Osteocyte (in vitro differentiated cells): ENCODE measurements around the gene ITGB6. TPM values are rescaled to one million over a fixed set of nuclear protein-coding genes. Genes with fewer than 3 reads are reported as not detected.

Source experiments
- DNase-seq: peaks from one replicate; pipeline ENCODE4 v3.0.0; 2021; ENCODE audit warnings: mixed read lengths; ENCODE audit not compliant: unreplicated experiment; ENCODE audit errors: extremely low spot score
- H3K27ac Mint-ChIP-seq: one replicate; pipeline ENCODE4 v1.8.0; 2021; ENCODE audit warnings: mild to moderate bottlenecking, mixed read lengths; ENCODE audit not compliant: unreplicated experiment
- H3K27me3 Mint-ChIP-seq: one replicate; pipeline ENCODE4 v1.8.0; 2021; ENCODE audit warnings: mixed read lengths; ENCODE audit not compliant: unreplicated experiment
- H3K36me3 Mint-ChIP-seq: one replicate; pipeline ENCODE4 v1.8.0; 2021; ENCODE audit warnings: mixed read lengths; ENCODE audit not compliant: unreplicated experiment
- H3K4me1 Mint-ChIP-seq: one replicate; pipeline ENCODE4 v1.8.0; 2021; ENCODE audit warnings: mixed read lengths; ENCODE audit not compliant: unreplicated experiment
- H3K4me3 Mint-ChIP-seq: one replicate; pipeline ENCODE4 v1.8.0; 2021; ENCODE audit warnings: mild to moderate bottlenecking, moderate library complexity, mixed read lengths; ENCODE audit not compliant: unreplicated experiment
- H3K9me3 Mint-ChIP-seq: one replicate; pipeline ENCODE4 v1.8.0; 2021; ENCODE audit warnings: mixed read lengths; ENCODE audit not compliant: unreplicated experiment
- long read RNA-seq: library from polyadenylated mRNA; unstranded; transcript quantifications from one replicate; pipeline ENCODE4 v2.0.0, GENCODE V29; 2021
- total RNA-seq: library from RNA; stranded (reverse); gene quantifications from 2 replicates; pipeline ENCODE4 v1.2.1, GENCODE V29; 2021
- TF ChIP-seq, protein P1 (sequence below): fragments of 200-600 bp; sonication (generic); IDR thresholded peaks from 2 replicates; pipeline ENCODE4 v1.5.0; 2021; ENCODE audit warnings: antibody characterized with exemption, mild to moderate bottlenecking, moderate library complexity

Gene ITGB6
- 0.13 TPM in 2 replicates for total RNA-seq
- long read RNA-seq = 0 reads

GRCh38 chr2:160199683-160200389 is at the start of gene ITGB6:
TSS of gene ITGB6 (minus strand) at chr2:160200272. CDS start at chr2:160200063, 209 bp downstream.
- TF ChIP-seq, protein P1, sequence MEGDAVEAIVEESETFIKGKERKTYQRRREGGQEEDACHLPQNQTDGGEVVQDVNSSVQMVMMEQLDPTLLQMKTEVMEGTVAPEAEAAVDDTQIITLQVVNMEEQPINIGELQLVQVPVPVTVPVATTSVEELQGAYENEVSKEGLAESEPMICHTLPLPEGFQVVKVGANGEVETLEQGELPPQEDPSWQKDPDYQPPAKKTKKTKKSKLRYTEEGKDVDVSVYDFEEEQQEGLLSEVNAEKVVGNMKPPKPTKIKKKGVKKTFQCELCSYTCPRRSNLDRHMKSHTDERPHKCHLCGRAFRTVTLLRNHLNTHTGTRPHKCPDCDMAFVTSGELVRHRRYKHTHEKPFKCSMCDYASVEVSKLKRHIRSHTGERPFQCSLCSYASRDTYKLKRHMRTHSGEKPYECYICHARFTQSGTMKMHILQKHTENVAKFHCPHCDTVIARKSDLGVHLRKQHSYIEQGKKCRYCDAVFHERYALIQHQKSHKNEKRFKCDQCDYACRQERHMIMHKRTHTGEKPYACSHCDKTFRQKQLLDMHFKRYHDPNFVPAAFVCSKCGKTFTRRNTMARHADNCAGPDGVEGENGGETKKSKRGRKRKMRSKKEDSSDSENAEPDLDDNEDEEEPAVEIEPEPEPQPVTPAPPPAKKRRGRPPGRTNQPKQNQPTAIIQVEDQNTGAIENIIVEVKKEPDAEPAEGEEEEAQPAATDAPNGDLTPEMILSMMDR = no peak
- peaks cover 2% of the 10 kb centered on the region for H3K36me3 Mint-ChIP-seq
- no peaks in the 10 kb centered on the region for H3K9me3 Mint-ChIP-seq
- H3K27me3 Mint-ChIP-seq = no peaks in the 10 kb centered on the region
- no peak for DNase-seq
- no peak within 1 kb of the TSS for H3K27ac Mint-ChIP-seq
- H3K4me1 Mint-ChIP-seq = peaks cover 25% of the 10 kb centered on the region
- H3K4me3 Mint-ChIP-seq = no peak within 1 kb of the TSS

DNA sequence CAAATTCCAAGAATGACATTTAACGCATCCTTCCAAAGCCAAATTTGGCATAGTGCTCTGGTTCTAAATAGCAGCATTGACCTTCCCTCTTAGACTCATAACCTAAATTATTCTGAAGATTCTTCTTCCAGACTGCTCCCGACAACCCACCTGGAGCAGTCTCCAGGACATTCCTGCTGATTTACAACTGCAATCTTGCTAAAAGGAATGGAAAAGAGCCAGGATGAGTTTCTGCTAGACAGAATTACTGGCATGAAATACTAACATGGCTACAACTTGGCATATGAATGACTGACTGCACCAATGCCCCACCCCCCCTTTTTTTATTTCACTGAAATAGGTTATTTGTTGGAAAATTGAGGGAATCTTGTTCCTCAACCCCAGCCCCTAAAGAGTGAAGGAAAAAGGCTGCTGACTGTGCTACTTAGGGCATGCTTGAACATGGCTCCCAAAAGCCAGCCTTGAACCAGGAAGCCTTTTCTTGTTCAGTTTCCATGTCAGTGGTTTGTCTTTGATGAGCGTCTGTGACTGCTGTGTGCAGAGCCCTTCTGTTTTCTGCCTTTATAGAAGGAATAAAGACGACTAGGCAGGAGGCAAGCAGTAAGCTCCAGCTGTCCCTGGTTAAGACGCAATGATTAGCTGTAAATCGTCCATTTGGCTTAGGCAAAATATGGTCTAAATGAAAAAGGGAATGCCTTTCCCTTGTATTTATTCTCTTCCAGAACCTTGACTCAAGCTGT is 47.4 kb upstream of the ITGB6 start:
- TF ChIP-seq, protein P1 = no peak
- Mint-ChIP-seq H3K4me1 (peaks cover 43% of the 10 kb centered on the region), H3K9me3 (no peaks in the 10 kb centered on the region), H3K27me3 (no peaks in the 10 kb centered on the region), H3K27ac (no peak overlapping the region), H3K4me3 (no peak overlapping the region), H3K36me3 (no peaks in the 10 kb centered on the region)
- no peak for DNase-seq

GRCh38 chr2:160246356-160246755 is 46.3 kb upstream of the ITGB6 start:
- TF ChIP-seq, protein P1 = no peak
- H3K36me3 Mint-ChIP-seq = no peaks in the 10 kb centered on the region
- DNase-seq = no peak
- H3K27me3 Mint-ChIP-seq = no peaks in the 10 kb centered on the region
- H3K27ac Mint-ChIP-seq = peak overlapping the region; percentile 58
- peaks cover 43% of the 10 kb centered on the region for H3K4me1 Mint-ChIP-seq
- H3K9me3 Mint-ChIP-seq = no peaks in the 10 kb centered on the region
- no peak overlapping the region for H3K4me3 Mint-ChIP-seq

GRCh38 chr2:160245614-160246155 is 45.6 kb upstream of the ITGB6 start:
- H3K36me3 Mint-ChIP-seq = no peaks in the 10 kb centered on the region
- no peak overlapping the region for H3K4me3 Mint-ChIP-seq
- H3K4me1 Mint-ChIP-seq = peaks cover 46% of the 10 kb centered on the region
- no peak for DNase-seq
- TF ChIP-seq, protein P1 = no peak
- no peaks in the 10 kb centered on the region for H3K9me3 Mint-ChIP-seq
- H3K27ac Mint-ChIP-seq = peak overlapping the region; percentile 58
- no peaks in the 10 kb centered on the region for H3K27me3 Mint-ChIP-seq
